SHP77 treated with DMSO at 0.1 percent for 48 hours (cell line): ENCODE measurements around the gene ZPLD1.

Experiments used
- DNase-seq: peaks from one replicate; lab custom pipeline; 2025; lab: John Stamatoyannopoulos, UW

The ZPLD1 gene

GRCh38 chr3:102528727-102529126, 93.9 kb downstream of the ZPLD1 start:
- DNase-seq, result no peak
